ENCODE measurements around the gene TFAP2A. TPM values are rescaled to one million over a fixed set of nuclear protein-coding genes. Genes with fewer than 3 reads are reported as not detected.

Gene TFAP2A
- total RNA-seq, 1 donor from 2014 or later: not detected

DNA sequence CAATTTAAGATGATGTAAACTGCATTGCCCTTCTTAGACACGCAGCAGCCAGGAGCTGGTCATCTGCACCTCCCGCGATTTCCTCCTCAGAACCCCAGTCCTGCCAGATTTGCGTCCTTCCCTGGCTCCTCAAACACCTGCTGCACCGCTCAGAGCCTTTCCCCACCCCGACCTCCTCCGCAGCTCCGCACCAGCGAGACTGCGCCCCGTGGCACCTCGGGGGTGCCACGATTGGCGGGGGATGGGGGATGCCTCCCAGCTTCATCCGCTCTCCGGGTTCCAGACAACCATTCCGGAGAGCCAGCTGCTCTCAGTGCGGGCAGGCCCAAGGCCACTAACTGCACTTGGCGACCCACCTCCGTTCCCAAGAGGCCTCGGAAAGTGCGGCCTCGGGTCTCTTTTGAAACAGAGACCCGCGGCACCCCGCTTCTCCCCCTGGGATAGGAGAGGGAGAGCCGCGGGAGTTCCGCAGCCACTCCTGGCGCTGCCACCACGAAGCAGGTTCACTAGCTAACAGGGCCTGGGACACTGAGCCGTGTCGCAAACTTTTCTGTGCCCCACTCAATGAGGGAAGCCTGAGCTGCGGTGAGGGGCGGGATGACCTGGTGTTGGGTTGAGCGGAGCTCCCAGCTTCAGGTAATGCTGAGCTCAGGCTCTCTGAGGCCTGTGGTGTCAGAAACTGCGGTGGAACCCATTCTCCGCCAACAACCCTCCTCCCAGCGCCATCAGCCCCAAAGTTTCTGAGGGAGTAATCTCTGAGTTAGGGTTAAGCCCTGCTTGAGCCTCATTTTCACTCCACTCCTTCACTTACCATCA, 7.3 kb upstream of the TFAP2A start:
- Mint-ChIP-seq H3K27me3 (peaks cover 92% of the 10 kb centered on the region), H3K4me1 (peaks cover 7% of the 10 kb centered on the region)
- intact Hi-C loops (cut with micrococcal nuclease): loop anchor here (2.0 to 5.0 kb wide), 3 partner anchors 15 to 465 kb away; partner anchors contain the start of gene SYCP2L

DNA sequence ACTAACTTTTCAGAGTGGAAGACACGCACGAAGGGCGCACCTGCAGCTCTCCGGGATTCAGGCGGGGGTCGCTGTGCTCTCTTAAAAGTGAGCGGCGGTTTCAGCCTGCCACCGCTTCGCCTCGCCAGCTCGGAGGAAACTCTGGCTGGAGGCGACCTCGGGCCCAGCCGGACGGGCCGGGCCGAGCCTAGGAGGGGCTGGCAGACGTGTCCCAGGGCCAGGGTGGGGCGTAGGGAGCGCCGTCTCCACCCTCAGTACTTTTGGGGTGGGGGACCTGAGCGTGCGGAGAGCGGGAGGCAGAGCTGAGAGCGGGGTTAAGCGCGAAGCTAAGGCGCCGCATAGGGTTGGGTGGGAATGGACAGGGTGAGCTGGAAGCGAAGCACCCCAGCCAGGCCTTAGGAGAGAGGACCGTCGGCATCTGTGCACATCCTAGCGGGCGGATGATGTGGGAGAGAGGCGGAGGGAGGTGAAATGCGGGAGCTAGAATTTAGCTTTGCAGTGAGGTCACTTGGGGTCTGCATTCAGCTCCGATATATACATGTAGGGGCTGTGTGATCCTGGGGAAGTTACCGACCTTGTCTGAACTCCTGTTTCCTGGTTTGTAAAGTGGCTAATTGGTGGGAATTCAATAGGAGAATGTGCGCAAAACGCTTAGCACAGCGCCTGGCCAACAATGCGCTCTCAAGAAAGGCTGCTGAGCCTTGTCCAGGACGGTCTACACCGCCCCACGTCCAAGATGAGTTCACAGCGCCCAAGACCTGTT, 6.5 kb upstream of the TFAP2A start:
- peaks cover 4% of the 10 kb centered on the region for H3K4me1 Mint-ChIP-seq
- H3K9me3 Mint-ChIP-seq: peaks cover 25% of the 10 kb centered on the region
- no peak overlapping the region for H3K27ac Mint-ChIP-seq

More for the DNA sequence above, 7.3 kb upstream of the TFAP2A start:
- Mint-ChIP-seq H3K36me3 (ENCODE audit: low read depth) (peaks cover 3% of the 10 kb centered on the region), H3K27ac (no peak overlapping the region), H3K9me3 (peaks cover 21% of the 10 kb centered on the region), H3K4me3 (no peak overlapping the region)
- no peak for DNase-seq

DNA sequence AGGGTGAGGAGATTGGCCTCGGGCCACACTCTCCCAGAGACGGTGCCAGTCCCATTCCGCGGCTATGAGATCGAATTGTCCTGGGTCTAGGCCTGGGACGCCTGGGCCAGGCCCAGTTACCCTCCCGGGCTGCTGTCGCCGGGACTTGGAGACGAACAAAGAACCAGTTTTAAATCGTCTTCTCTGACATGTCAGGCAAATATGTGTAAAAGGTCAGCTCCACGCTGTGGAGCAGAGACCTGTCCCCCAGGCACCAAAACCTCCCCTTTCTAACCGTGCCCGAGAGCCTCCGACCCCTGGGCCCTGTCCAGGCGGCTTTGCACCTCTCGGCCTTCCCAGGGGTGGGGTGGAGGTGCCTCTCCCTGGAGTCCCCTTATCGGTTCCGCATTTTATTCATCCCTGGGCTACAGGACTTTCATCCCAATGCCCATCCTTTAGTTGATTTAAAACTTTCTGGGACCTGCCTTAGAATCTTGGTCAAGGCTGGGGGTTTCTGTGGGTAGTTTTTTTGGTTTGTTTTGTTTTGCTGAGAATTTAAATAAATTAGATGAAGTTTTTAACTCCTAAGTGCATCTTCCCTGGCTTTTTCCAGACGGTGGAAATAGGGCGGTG, 5.8 kb upstream of the TFAP2A start:
- intact Hi-C loops (cut with micrococcal nuclease): loop anchor here (2.0 to 5.0 kb wide), 3 partner anchors 14 to 467 kb away; partner anchors contain the start of gene SYCP2L
- Mint-ChIP-seq H3K4me3 (no peak overlapping the region), H3K36me3 (ENCODE audit: low read depth) (peaks cover 3% of the 10 kb centered on the region), H3K27ac (peak overlapping the region; percentile 11), H3K4me1 (peaks cover 4% of the 10 kb centered on the region), H3K9me3 (peaks cover 29% of the 10 kb centered on the region), H3K27me3 (peaks cover 96% of the 10 kb centered on the region)
- no peak for DNase-seq

More for the DNA sequence above, 6.5 kb upstream of the TFAP2A start:
- Mint-ChIP-seq H3K36me3 (ENCODE audit: low read depth) (peaks cover 3% of the 10 kb centered on the region), H3K27me3 (peaks cover 93% of the 10 kb centered on the region), H3K4me3 (no peak overlapping the region)
- intact Hi-C loops (cut with micrococcal nuclease): loop anchor here (2.0 to 5.0 kb wide), 3 partner anchors 15 to 466 kb away; partner anchors contain the start of gene SYCP2L
- no peak for DNase-seq

DNA sequence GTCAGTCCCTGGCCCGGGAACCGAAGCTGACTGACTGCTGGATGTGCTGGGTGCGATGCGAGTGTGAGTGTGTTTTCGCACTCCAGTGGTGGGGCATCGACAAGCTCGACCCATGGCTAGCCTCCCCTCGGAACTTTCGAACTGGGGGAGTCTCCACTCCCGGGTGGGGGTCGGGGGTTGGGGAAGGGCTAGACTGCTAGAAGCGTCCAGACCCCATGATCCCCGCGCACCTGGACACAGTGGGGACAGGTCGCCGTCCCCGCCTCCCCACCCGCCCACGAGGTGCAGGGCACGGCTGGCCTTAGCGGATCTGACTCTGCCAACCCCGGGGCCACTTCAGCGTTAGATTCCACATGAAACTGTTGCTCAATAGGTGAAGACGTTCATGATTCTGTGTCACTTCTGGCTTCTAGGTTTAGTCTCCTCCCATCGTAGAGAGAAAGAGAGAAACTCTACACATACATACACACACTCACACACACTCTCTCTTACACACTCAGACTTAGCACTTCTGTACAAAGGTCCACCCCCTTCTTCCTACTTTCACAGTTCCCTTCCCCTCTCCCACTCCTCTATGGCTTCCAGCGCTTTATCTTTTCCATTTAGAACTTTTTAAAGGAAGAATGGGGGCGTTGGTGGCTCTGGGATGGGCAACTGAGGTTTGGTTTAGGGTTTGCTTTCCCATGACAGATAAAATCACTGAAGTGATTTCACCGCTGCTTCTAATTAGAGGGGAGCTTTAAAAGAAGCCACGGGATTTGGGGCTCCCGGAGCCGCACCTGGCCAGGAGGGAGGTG, 5.1 kb upstream of the TFAP2A start:
- intact Hi-C loops (cut with micrococcal nuclease): loop anchor here (2.0 to 10.0 kb wide), 4 partner anchors 13 to 1985 kb away; partner anchors contain the start of genes SLC35B3 and SYCP2L
- Mint-ChIP-seq H3K4me3 (no peak overlapping the region), H3K36me3 (ENCODE audit: low read depth) (peaks cover 9% of the 10 kb centered on the region), H3K4me1 (peaks cover 4% of the 10 kb centered on the region), H3K27me3 (peaks cover 96% of the 10 kb centered on the region), H3K27ac (peak overlapping the region; percentile 11), H3K9me3 (peaks cover 30% of the 10 kb centered on the region)
- DNase-seq: no peak

DNA sequence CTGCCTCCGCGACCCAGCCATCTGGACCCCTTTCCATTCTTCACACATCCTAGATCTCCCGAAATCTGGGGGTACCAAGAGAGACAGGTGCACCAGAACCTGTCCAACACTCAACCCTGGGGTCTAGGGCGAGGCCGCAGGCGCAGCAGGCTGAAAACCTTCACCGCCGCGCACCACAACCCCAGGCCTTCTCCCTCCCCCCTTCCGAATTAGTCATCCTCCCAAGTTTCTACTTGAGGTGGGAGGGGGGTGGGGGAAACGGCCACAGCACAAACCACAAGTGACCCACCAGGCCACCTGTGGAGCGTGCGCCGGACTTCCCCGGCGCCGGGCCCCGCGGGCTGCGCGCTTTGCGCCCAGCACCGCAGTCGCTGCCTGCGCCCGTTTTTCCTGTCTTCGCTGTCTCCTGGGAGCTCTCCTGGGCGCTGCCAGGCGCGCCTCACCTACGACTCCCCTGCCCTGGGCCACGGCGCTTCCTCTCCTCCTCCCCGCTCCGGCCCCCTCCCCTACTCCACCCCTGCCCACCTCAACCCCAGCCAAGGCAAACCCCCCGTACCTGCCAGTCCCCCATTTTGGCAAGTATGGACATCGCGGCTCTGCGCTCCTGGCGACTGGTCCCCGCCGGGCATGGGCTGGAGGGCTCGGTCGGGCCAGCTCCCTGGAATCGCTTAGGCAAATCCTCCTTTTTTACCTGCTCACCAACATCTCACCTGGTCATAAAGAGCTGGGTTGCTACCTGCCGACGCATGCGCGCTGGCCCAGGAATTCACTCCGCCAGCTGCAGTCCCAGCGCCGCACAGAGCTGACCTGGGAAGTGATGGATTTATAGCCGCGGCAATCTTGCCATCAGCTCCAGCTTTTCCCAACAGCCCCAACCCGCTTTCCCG, 4.2 kb upstream of the TFAP2A start:
- intact Hi-C loops (cut with micrococcal nuclease): loop anchor here (10.0 kb wide), 1 partner anchor 1984 kb away; the partner anchor contains the start of gene SLC35B3

DNA sequence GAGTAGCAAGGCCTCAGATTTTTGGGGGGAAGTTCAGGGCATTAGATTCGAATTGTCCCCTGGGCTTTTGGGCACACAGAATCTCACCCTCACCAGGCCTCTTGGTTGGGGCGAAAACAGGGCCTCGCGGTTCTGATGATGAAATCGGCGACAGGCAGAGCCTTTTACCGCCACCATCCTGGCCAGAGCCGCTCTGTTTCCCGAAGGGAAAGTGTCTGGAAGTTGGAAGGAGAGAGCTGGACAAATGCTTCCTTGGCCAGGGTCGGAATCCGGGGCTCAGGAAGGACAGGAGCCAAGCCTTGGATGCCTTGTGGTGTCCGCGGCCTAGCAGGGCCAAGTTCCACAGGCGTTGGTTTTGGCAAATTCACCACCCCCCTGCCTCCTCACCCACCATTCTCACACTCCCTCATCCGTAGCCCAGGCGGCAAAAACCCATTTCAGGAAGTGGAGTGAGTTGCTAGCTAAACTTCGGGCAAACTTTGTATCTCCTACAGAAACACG, 3.5 kb upstream of the TFAP2A start:
- Mint-ChIP-seq H3K27ac (no peak overlapping the region), H3K9me3 (peaks cover 30% of the 10 kb centered on the region), H3K36me3 (ENCODE audit: low read depth) (peaks cover 14% of the 10 kb centered on the region), H3K27me3 (peaks cover 96% of the 10 kb centered on the region), H3K4me3 (no peak overlapping the region), H3K4me1 (peaks cover 9% of the 10 kb centered on the region)
- intact Hi-C loops (cut with micrococcal nuclease): loop anchor here (10.0 kb wide), 1 partner anchor 1984 kb away; the partner anchor contains the start of gene SLC35B3
- DNase-seq: no peak

More for the DNA sequence above, 4.2 kb upstream of the TFAP2A start:
- Mint-ChIP-seq H3K27ac (peak overlapping the region; percentile 76), H3K27me3 (peaks cover 96% of the 10 kb centered on the region), H3K36me3 (ENCODE audit: low read depth) (peaks cover 9% of the 10 kb centered on the region), H3K4me1 (peaks cover 4% of the 10 kb centered on the region), H3K4me3 (no peak overlapping the region), H3K9me3 (peaks cover 30% of the 10 kb centered on the region)
- DNase-seq: no peak

DNA sequence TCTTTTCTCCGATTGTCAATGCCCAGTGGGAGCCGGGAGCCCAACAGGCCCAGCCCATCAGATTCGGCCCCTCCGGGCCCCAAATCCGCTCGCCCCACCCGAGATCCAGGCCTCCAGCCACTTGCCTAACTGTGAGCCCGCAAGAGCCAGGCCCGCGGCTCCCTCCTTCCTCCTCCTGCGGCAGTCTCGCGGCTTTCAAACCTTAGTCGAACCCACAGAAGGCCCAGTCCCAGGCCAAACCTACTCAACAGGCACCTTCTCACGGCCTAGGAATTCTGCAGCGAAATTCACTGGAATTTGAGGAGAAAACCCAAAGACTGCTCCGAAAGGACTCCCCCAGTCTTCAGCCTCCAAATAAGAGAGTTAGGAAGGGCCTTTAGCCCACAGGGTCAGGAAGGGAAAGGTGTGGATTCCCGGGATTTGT, 2.8 kb upstream of the TFAP2A start:
- peaks cover 27% of the 10 kb centered on the region for H3K9me3 Mint-ChIP-seq
- no peak for DNase-seq
- H3K27ac Mint-ChIP-seq: peak overlapping the region; percentile 37
- peaks cover 13% of the 10 kb centered on the region for H3K4me1 Mint-ChIP-seq
- peaks cover 94% of the 10 kb centered on the region for H3K27me3 Mint-ChIP-seq
- intact Hi-C loops (cut with micrococcal nuclease): loop anchor here (10.0 kb wide), 1 partner anchor 1983 kb away; the partner anchor contains the start of gene SLC35B3
- H3K36me3 Mint-ChIP-seq (ENCODE audit: low read depth): peaks cover 15% of the 10 kb centered on the region
- no peak overlapping the region for H3K4me3 Mint-ChIP-seq

DNA sequence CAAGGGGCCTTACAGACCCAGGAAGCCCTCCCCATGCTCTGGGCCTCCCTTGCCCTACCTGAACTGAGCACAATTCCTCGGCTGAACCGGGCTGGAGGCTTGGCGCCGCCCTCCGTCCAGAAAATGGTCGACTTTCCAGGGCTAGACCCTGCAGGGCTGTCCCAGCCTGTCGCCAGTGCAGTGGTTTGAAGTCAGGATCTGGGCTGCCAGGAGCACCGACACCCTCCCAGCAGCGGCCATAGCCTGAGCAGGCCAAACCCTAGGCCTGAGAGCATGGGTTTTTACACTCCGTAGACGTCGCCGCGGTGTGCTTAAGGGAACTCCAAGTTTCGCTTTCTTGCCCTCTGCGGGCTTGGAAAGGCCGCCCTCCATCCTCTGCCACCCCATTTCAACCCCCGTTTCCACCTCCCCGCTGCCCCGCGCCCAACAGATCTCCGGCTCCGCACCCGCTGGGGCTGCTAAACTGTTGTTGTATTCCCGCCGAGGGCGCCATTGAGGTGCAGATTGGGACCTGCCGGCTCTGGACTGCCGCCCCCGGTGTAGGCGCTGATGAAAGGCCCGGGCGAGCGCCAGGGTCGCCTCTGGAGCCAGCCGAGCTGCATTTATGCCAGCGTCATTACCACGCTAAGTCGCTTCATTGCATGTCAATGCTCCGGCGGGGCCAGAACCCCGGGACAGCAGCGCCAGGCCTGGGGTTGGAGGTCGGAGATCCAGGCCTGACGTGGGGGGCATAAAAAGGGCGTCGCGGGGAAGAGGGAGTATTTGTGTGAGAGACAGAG, 2.2 kb upstream of the TFAP2A start:
- DNase-seq: no peak
- Mint-ChIP-seq H3K27me3 (peaks cover 90% of the 10 kb centered on the region), H3K36me3 (ENCODE audit: low read depth) (peaks cover 17% of the 10 kb centered on the region), H3K27ac (peak overlapping the region; percentile 70), H3K4me3 (peak overlapping the region; percentile 34), H3K9me3 (peaks cover 26% of the 10 kb centered on the region), H3K4me1 (peaks cover 14% of the 10 kb centered on the region)
- intact Hi-C loops (cut with micrococcal nuclease): loop anchor here (10.0 kb wide), 1 partner anchor 1982 kb away; the partner anchor contains the start of gene SLC35B3

DNA sequence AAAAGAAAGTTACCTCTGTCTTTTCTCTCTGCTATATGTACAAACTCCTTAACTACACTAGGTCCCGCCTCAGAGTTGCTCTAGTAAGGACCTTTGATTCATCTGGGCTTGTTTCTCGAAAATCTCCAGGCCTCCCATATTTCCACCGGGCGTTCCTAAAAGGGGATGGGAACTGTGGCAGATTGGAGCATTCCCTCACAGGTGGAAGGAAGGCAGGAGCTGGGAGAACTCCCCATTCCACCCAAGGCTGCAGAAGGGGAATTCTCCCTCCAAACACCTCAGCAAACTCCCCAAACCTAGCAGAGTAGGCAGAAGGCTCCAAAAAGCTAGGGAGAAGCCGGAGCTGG, 1.6 kb upstream of the TFAP2A start:
- H3K27ac Mint-ChIP-seq: peak overlapping the region; percentile 60
- DNase-seq: no peak
- no peak overlapping the region for H3K4me3 Mint-ChIP-seq
- peaks cover 21% of the 10 kb centered on the region for H3K36me3 Mint-ChIP-seq (ENCODE audit: low read depth)
- peaks cover 90% of the 10 kb centered on the region for H3K27me3 Mint-ChIP-seq
- intact Hi-C loops (cut with micrococcal nuclease): loop anchor here (10.0 kb wide), 1 partner anchor 1982 kb away; the partner anchor contains the start of gene SLC35B3
- H3K9me3 Mint-ChIP-seq: peaks cover 23% of the 10 kb centered on the region
- peaks cover 19% of the 10 kb centered on the region for H3K4me1 Mint-ChIP-seq

DNA sequence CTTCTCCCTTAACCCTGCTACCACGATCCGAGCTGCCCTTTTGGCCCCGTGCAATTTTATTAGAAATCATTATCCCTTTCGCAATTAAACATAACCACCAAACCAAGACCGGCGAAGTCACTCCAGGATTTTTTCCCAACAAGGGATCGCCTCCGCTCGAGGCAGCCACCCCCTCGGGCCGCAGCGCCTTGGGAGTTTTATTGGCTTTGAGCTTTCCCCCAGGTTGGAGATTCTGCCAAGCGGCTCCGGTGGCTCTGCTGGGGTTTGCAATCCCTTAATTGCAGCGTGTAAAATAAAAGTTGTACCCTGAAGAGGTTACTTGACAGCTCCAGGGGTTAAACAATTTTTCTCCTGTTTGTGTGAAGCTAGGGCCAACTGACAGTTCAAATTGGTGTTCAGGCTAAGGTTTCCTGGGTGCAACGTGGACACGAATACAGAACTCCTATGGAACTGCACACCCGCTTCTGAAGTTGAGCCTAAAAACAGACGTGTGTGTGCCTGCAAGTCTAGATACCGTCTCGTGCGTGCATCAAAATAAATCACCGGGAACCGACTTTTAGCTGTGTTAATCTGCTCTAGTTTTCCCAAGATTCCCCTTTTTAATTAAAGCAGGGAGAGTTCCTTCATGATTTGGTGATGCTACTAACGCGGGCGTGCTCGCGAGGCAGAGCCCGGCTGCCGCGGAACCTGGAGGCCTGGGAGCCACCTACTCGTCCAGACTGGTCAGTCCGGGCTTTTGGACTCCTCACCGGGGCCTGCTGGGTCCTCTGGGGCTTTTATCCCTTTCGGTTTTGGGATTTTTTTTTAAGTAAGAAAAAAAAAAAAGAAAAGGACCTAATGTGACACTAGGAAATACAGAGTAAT, 975 bp upstream of the TFAP2A start:
- intact Hi-C loops (cut with micrococcal nuclease): loop anchor here (10.0 kb wide), 1 partner anchor 1981 kb away; the partner anchor contains the start of gene SLC35B3
- H3K4me3 Mint-ChIP-seq: no peak overlapping the region
- peaks cover 27% of the 10 kb centered on the region for H3K9me3 Mint-ChIP-seq
- H3K4me1 Mint-ChIP-seq: peaks cover 24% of the 10 kb centered on the region
- peaks cover 90% of the 10 kb centered on the region for H3K27me3 Mint-ChIP-seq
- peaks cover 23% of the 10 kb centered on the region for H3K36me3 Mint-ChIP-seq (ENCODE audit: low read depth)
- no peak for DNase-seq
- peak overlapping the region; percentile 75 for H3K27ac Mint-ChIP-seq
